Breast epithelium (tissue), 3 donors: Measurements from ENCODE around the gene IL17F.

Experiments used
- POLR2A ChIP-seq: fragments of 450-650 bp; IDR thresholded peaks from one replicate; pipeline ENCODE4 v1.6.1; 2016; ENCODE audit warnings: antibody characterized with exemption, mild to moderate bottlenecking, moderate library complexity
- TF ChIP-seq, protein P1 (sequence below), 3 donors: fragments of 450-650 bp; IDR thresholded peaks; one replicate each; pipeline ENCODE4 v1.5.1; 2016 to 2017; ENCODE audit warnings: antibody characterized with exemption in 3 of 3, mild to moderate bottlenecking in 3 of 3, moderate library complexity in 3 of 3

- TF ChIP-seq, protein P1, sequence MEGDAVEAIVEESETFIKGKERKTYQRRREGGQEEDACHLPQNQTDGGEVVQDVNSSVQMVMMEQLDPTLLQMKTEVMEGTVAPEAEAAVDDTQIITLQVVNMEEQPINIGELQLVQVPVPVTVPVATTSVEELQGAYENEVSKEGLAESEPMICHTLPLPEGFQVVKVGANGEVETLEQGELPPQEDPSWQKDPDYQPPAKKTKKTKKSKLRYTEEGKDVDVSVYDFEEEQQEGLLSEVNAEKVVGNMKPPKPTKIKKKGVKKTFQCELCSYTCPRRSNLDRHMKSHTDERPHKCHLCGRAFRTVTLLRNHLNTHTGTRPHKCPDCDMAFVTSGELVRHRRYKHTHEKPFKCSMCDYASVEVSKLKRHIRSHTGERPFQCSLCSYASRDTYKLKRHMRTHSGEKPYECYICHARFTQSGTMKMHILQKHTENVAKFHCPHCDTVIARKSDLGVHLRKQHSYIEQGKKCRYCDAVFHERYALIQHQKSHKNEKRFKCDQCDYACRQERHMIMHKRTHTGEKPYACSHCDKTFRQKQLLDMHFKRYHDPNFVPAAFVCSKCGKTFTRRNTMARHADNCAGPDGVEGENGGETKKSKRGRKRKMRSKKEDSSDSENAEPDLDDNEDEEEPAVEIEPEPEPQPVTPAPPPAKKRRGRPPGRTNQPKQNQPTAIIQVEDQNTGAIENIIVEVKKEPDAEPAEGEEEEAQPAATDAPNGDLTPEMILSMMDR (IDR thresholded peaks at IDR 0.05), result no peak
- no peak for TF ChIP-seq POLR2A
Observed at GRCh38 chr6:52217761-52218160, 26.5 kb downstream of the IL17F start.
